CD14-positive monocyte (primary cell): ENCODE data around the gene INSR. TPM values are rescaled to one million over a fixed set of nuclear protein-coding genes. Genes with fewer than 3 reads are reported as not detected.

ENCODE experiments used
- DNase-seq, 3 donors: peaks; one replicate each; pipeline ENCODE4 v3.0.0-alpha.2; 2011 to 2022
- H2AFZ ChIP-seq: 2 replicates; pipeline ENCODE4 v1.6.0; 2012; ENCODE audit warnings: mild to moderate bottlenecking, low read depth, low read length, inconsistent platforms; ENCODE audit not compliant: insufficient read depth, poor library complexity, severe bottlenecking
- H3K27ac ChIP-seq, 2 donors: 1 replicate in 1 of 2; 2 replicates in 1 of 2; pipeline ENCODE4 v1.5.1; 2012 to 2013; ENCODE audit warnings: low read length in 2 of 2, control low read depth in 1 of 2, inconsistent platforms in 1 of 2, low read depth in 1 of 2, mild to moderate bottlenecking in 1 of 2
- H3K27me3 ChIP-seq, 2 donors: one replicate each; pipeline versions ENCODE4 v1.6.0 to v1.6.1; 2011 to 2013; ENCODE audit warnings: low read length in 2 of 2; ENCODE audit not compliant: control insufficient read depth in 2 of 2, insufficient read depth in 2 of 2
- H3K36me3 ChIP-seq, 2 donors: replicated peaks in 1 of 2; 1 replicate in 1 of 2; 2 replicates in 1 of 2; pipeline versions ENCODE4 v1.5.1 to v1.6.1; 2012 to 2013; ENCODE audit warnings: low read length in 2 of 2, control low read depth in 1 of 2, inconsistent platforms in 1 of 2, mild to moderate bottlenecking in 1 of 2; ENCODE audit not compliant: insufficient read depth in 2 of 2, control insufficient read depth in 1 of 2
- H3K4me1 ChIP-seq, 2 donors: 1 replicate in 1 of 2; 2 replicates in 1 of 2; pipeline versions ENCODE4 v1.5.1 to v1.6.1; 2012 to 2013; ENCODE audit warnings: low read length in 2 of 2, control low read depth in 1 of 2, inconsistent platforms in 1 of 2, mild to moderate bottlenecking in 1 of 2, moderate library complexity in 1 of 2; ENCODE audit not compliant: insufficient read depth in 2 of 2, control insufficient read depth in 1 of 2
- H3K4me2 ChIP-seq: replicated peaks from 2 replicates; pipeline ENCODE3; 2012; ENCODE audit warnings: low read length, moderate library complexity, mild to moderate bottlenecking; ENCODE audit not compliant: poor library complexity, severe bottlenecking; ENCODE audit errors: extremely low read depth
- H3K4me3 ChIP-seq, 3 experiments: fragments of 200-600 bp in 1 of 3; sonication (generic) in 1 of 3; replicated peaks in 1 of 3; 1 replicate in 2 of 3; 2 replicates in 1 of 3; pipeline ENCODE4 v1.5.1; 2011 to 2013; ENCODE audit warnings: low read length in 3 of 3, mild to moderate bottlenecking in 3 of 3, control low read depth in 2 of 3, low read depth in 2 of 3, inconsistent platforms in 1 of 3, moderate library complexity in 1 of 3
- H3K79me2 ChIP-seq: 2 replicates; pipeline ENCODE4 v1.6.0; 2012; ENCODE audit warnings: mild to moderate bottlenecking, control low read depth, inconsistent platforms, low read length, moderate library complexity; ENCODE audit not compliant: insufficient read depth
- H3K9ac ChIP-seq: 2 replicates; pipeline ENCODE4 v1.6.0; 2017; ENCODE audit warnings: low read length, mild to moderate bottlenecking; ENCODE audit not compliant: insufficient read depth, poor library complexity, severe bottlenecking
- H3K9me3 ChIP-seq, 2 donors: replicated peaks in 1 of 2; 1 replicate in 1 of 2; 2 replicates in 1 of 2; pipeline versions ENCODE4 v1.5.1 to v1.6.1; 2012 to 2013; ENCODE audit warnings: low read length in 2 of 2, control low read depth in 1 of 2; ENCODE audit not compliant: control insufficient read depth in 1 of 2, insufficient read depth in 1 of 2
- H4K20me1 ChIP-seq: 2 replicates; pipeline ENCODE4 v1.6.0; 2012; ENCODE audit warnings: mild to moderate bottlenecking, low read length, control low read depth, moderate library complexity; ENCODE audit not compliant: insufficient read depth
- H3K27ac Mint-ChIP-seq, 7 donors: one replicate each; pipeline ENCODE4 v1.8.0; 2020; ENCODE audit warnings: mild to moderate bottlenecking in 7 of 7, mixed read lengths in 7 of 7, moderate library complexity in 6 of 7, inconsistent platforms in 2 of 7
- H3K27me3 Mint-ChIP-seq, 3 donors: one replicate each; pipeline ENCODE4 v1.8.0; 2021 to 2022; ENCODE audit warnings: low read depth in 3 of 3, mild to moderate bottlenecking in 3 of 3, mixed read lengths in 3 of 3, moderate library complexity in 3 of 3, inconsistent platforms in 1 of 3
- H3K36me3 Mint-ChIP-seq, 2 donors: one replicate each; pipeline ENCODE4 v1.8.0; 2020; ENCODE audit warnings: mixed read lengths in 2 of 2, inconsistent platforms in 1 of 2, mild to moderate bottlenecking in 1 of 2
- H3K4me1 Mint-ChIP-seq: one replicate; pipeline ENCODE4 v1.8.0; 2020; ENCODE audit warnings: mild to moderate bottlenecking, mixed read lengths
- H3K4me3 Mint-ChIP-seq, 2 donors: one replicate each; pipeline ENCODE4 v1.8.0; 2020; ENCODE audit warnings: mild to moderate bottlenecking in 2 of 2, mixed read lengths in 2 of 2, moderate library complexity in 1 of 2
- H3K9me3 Mint-ChIP-seq, 7 donors: one replicate each; pipeline ENCODE4 v1.8.0; 2020 to 2022; ENCODE audit warnings: mixed read lengths in 7 of 7, mild to moderate bottlenecking in 6 of 7, moderate library complexity in 6 of 7, inconsistent platforms in 2 of 7
- WGBS: methylation state at CpG from one replicate; pipeline ENCODE4 v1.1.5; 2013; ENCODE audit warnings: missing lambda C conversion rate; ENCODE audit not compliant: insufficient coverage; 5-methylcytosine and 5-hydroxymethylcytosine counted together
- intact Hi-C, 2 donors: fragments of 100-400 bp; cut with micrococcal nuclease; formaldehyde crosslinking; loops; one replicate each; pipeline versions ENCODE4 v1.15.0 to v1.15.1; 2023
- polyA plus RNA-seq, 3 donors: library from polyadenylated mRNA; depleted of rRNA in 1 of 3; unstranded in 2 of 3; stranded (reverse) in 1 of 3; fragments of 300-500 nt in 2 of 3; fragments of >200 nt in 1 of 3; fragmentation: Illumina TruSeq in 2 of 3; gene quantifications; 1 replicate in 2 of 3; 2 replicates in 1 of 3; pipeline ENCODE4 v1.2.3, GENCODE V29; 2012 to 2021
- TF ChIP-seq, protein P1 (sequence below): fragments of 200-600 bp; IDR thresholded peaks from one replicate; pipeline ENCODE4 v1.8.0; 2022; ENCODE audit warnings: antibody characterized with exemption, mild to moderate bottlenecking

INSR gene
- polyA plus RNA-seq, 3 donors, result 2.9 to 12.4 (median 3.4) TPM

DNA sequence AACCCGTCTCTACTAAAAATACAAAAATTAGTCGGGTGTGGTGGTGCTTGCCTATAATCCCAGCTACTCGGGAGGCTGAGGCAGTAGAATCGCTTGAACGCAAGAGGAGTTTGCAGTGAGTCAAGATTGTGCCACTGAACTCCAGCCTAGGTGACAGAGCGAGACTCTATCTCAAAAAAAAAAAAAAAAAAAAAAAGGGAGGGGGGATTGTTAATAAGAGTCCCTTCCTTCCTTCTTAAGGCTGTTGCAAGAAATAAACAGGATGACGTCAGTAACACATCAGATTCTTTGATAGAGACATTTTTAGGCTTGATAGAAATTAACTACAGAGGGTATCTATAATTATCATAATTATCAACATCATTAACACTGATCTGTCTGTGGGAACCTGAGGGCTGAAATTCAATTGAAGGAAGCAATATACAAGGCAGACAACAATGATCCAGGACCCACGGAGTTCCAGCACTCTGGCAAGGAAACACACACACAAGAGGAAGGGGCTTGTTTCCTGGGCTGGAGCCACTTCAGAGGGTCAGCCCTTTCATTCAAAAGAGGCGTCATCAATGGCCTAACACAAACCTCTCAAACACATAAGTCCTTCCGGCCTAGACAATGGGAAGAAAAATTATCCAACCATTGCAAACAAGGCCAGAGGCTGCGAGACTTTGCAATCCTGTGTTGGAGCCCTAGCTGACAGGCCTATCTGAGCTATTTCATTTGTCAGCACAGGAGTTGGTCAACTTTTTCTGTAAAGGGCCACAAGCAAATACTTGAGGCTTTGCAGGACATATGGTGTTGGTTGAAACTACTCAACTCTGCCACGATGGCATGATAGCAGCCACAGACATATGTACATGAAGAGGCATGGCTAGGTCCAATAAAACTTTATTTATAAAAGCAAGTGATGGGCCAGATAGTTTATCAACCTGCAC, 105.2 kb downstream of the INSR start:
- intact Hi-C loops, result no loop called here
- Histone ChIP-seq H3K9me3 (no peaks in the 10 kb centered on the region), H3K4me1 (peaks cover 39 to 46% of the 10 kb centered on the region in 2 donors), H3K4me3 (no peak overlapping the region), H3K27ac (peak overlapping the region in 1 of 2 donors; percentile 45), H3K4me2 (no peak overlapping the region), H4K20me1 (no peaks in the 10 kb centered on the region), H3K79me2 (peaks cover 44% of the 10 kb centered on the region), H3K9ac (no peak overlapping the region), H3K27me3 (no peaks in the 10 kb centered on the region), H3K36me3 (peaks cover 2 to 4% of the 10 kb centered on the region in 2 donors), H2AFZ (no peak overlapping the region)
- Mint-ChIP-seq H3K27me3 (peaks cover 0 to 2% (median 0%) of the 10 kb centered on the region in 3 donors), H3K9me3 (no peaks in the 10 kb centered on the region), H3K4me3 (peak overlapping the region in 1 of 2 donors; percentile 15), H3K4me1 (peaks cover 43% of the 10 kb centered on the region), H3K27ac (peak overlapping the region in 6 of 7 donors; percentile 20 to 93 (median 70)), H3K36me3 (peaks cover 5 to 6% of the 10 kb centered on the region in 2 donors)
- TF ChIP-seq, protein P1, sequence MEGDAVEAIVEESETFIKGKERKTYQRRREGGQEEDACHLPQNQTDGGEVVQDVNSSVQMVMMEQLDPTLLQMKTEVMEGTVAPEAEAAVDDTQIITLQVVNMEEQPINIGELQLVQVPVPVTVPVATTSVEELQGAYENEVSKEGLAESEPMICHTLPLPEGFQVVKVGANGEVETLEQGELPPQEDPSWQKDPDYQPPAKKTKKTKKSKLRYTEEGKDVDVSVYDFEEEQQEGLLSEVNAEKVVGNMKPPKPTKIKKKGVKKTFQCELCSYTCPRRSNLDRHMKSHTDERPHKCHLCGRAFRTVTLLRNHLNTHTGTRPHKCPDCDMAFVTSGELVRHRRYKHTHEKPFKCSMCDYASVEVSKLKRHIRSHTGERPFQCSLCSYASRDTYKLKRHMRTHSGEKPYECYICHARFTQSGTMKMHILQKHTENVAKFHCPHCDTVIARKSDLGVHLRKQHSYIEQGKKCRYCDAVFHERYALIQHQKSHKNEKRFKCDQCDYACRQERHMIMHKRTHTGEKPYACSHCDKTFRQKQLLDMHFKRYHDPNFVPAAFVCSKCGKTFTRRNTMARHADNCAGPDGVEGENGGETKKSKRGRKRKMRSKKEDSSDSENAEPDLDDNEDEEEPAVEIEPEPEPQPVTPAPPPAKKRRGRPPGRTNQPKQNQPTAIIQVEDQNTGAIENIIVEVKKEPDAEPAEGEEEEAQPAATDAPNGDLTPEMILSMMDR, result no peak
- DNase-seq, result peak; percentile 21 to 63 (median 33)
- WGBS, result 60% methylated on average over 3 of the region's 12 CpGs

DNA sequence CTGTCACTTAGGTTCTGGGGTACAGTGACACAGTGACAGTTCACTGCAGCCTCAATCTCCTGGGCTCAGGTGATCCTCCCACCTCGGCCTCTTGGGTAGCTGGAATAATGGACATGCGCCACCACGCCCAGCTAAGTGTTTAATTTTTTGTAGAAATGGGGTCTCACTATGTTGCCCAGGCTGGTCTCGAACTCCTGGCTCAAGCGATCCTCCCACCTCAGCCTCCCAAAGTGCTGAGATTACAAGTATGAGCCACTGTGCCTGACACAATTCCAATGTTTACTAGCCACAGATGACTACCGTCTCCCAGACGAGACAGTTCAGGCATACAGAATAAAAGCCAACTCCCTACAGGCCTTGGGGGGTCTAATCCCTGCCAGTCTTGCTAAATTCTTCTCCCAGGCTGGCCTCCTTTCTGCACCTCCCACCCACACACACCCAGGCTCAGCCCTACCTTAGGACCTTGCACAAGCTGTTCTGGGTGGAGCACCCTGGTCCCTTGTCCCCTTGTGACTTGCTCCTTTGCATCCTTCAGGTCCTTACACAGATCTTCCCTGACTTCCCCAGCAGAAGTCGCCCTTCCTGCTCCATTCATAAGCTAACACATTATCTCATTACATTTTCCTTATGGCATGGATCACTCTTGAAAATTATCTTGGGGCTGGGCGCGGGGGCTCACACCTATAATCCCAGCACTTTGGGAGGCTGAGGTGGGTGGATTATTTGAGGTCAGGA, 106.4 kb downstream of the INSR start:
- H3K27ac Mint-ChIP-seq, result peak overlapping the region in 4 of 7 donors; percentile 25 to 83 (median 75)
- H3K4me1 ChIP-seq, result peaks cover 48 to 56% of the 10 kb centered on the region in 2 donors

More for the DNA sequence above, 106.4 kb downstream of the INSR start:
- peaks cover 2 to 4% of the 10 kb centered on the region in 2 donors for H3K36me3 ChIP-seq
- DNase-seq, result no peak
- peaks cover 5 to 6% of the 10 kb centered on the region in 2 donors for H3K36me3 Mint-ChIP-seq
- H3K4me3 Mint-ChIP-seq, result no peak overlapping the region
- H3K4me3 ChIP-seq, result no peak overlapping the region
- no peaks in the 10 kb centered on the region for H3K9me3 Mint-ChIP-seq
- H3K27ac ChIP-seq, result no peak overlapping the region
- peaks cover 0 to 2% (median 0%) of the 10 kb centered on the region in 3 donors for H3K27me3 Mint-ChIP-seq
- TF ChIP-seq, protein P1, result no peak
- no peaks in the 10 kb centered on the region for H4K20me1 ChIP-seq
- H3K27me3 ChIP-seq, result no peaks in the 10 kb centered on the region
- H3K4me2 ChIP-seq, result no peak overlapping the region
- H3K9me3 ChIP-seq, result no peaks in the 10 kb centered on the region
- peaks cover 38% of the 10 kb centered on the region for H3K79me2 ChIP-seq
- H3K9ac ChIP-seq, result no peak overlapping the region
- WGBS, result 92% methylated on average over 3 of the region's 10 CpGs
- peaks cover 55% of the 10 kb centered on the region for H3K4me1 Mint-ChIP-seq
- intact Hi-C loops, result no loop called here
- H2AFZ ChIP-seq, result no peak overlapping the region
